ENCODE results near the gene PLLP.
A peak's percentile ranks its signal among the peaks of the same experiment; 100 is the strongest.

The PLLP gene, protein sequence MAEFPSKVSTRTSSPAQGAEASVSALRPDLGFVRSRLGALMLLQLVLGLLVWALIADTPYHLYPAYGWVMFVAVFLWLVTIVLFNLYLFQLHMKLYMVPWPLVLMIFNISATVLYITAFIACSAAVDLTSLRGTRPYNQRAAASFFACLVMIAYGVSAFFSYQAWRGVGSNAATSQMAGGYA

DNA sequence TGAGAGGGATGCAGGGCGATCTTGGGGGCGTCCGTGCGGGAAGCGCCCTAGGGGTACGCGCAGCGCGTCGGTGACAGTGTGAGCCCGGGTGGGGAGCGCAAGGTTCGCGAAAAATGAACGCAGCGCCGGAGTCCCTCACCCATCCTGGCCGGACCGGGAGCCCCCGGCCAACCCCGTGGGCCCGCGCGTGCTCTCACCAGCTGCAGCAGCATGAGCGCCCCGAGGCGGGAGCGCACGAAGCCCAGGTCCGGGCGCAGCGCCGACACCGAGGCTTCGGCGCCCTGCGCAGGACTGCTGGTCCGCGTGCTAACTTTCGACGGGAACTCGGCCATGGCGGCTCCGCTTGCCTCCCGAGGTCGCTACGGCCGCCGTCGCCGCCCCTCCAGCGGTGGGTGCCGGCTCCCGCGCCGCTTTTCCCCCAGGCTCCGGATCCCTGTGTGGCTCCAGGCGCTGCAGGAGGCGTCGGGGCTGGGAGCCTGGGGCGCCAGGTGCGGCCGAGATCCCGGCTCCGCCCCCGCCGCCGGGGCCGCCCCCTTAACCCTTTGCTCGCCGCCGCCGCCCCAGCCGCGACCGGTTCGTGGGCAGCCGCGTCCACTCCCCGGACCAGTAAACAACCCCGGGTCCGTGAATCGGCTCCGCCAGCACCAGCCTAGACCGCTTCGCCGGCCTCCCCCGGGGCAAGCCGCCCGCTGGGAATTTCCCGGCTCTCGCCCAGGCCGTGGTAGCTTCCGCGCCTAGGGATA lies at the start of gene PLLP:
Gene PLLP, minus strand, starts transcription at position 464 of the 743 bp plus-strand sequence. Its CDS starts 132 bp downstream, at position 332.
- DNase-seq, result peak; percentile 56 to 84 (median 82)

DNA sequence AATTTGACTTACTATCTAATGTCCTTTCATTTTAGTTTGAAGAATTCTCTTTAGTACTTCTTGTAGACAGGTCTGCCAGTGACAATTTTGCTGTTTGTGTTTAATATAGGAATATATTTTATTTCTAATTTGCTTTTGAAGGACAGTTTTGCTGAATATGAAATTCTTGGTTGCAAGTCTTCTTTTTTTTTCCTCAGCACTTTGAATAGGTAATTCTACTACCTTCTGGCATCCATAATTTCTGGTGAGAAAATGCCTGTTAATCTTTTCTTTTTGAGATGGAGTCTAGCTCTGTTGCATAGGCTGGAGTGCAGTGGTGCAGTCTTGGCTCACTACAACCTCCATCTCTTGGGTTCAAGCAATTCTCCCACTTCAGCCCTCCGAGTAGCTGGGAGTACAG lies 48.9 kb upstream of the PLLP start:
- DNase-seq, result no peak

DNA sequence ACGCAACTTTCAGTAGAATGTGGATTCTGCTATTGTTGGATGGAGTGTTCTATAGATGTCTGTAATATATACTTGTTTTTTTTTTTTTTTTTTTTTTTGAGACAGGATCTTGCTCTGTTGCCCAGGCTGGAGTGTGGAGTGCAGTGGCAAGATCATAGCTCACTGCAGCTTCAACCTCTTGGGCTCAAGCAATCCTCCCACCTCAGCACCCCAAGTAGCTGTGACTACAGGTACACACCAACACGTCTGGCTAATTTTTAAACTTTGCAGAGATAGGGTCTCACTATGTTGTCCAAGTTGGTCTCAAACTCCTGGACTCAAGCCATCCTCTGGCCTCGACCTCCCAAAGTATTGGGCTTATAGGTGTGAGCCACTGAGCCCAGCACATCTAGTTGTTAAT lies 46.9 kb upstream of the PLLP start:
- no peak for DNase-seq

DNA sequence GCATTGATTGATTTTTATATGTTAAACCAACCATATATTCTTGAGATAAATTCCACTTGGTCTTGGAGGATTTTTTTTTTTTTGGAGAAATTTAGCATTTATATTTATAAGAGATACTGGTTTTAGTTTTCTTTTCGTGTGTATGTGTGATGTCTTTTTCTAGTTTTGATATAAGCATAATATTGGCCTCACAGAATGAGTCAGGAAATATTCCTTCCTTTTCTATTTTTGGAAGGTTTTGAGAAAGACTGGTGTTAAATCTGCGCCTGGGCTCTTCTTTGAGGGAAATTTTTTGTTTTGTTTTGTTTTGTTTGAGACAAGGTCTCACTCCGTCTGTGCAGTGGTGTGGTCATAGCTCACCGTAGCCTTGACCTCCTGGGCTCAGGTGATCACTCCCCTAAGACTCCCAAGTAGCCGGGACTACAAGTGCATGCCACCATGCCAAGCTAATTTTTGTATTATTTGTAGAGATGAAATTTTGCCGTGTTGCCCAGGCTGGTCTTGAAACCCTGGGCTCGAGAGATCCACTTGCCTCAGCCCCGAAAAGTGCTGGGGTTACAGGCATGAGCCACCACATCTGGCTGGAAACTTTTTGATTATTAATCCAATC lies 45.4 kb upstream of the PLLP start:
- no peak for DNase-seq

DNA sequence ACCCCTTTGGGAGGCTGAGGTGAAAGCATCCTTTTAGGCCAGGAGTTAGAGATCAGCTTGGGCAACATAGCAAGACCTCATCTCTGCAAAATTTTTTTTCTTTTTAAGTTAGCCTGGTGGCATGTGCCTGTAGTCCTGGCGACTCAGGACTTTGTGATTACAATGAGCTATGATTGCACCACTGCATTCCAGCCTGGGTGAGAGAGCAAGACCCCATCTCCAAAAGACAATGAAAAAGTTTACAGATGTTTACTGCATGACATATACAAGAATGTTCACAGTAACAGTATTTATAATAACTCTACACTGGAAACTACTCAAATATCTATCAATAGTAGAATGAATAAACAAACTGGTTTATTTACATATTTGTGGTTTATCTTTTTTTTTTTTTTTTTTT lies 41.0 kb upstream of the PLLP start:
- no peak for DNase-seq

DNA sequence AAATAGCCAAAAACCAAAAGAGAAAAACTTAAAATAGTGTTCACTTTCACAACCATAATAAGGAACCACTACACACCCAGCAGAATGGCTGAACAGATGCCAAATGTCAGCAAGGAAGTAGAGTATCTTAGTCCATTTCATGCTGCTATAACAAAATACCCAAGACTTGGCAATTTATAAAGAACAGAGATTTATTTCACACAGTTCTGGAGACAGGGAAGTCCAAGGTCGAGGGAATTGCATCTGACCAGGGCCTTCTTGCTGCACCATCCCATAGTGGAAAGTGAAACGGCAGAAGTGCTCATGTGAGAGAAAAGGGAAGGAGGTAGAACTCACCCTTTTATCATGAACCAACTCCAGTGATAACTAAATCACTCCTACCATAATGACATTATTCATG lies 40.3 kb upstream of the PLLP start:
- no peak for DNase-seq

DNA sequence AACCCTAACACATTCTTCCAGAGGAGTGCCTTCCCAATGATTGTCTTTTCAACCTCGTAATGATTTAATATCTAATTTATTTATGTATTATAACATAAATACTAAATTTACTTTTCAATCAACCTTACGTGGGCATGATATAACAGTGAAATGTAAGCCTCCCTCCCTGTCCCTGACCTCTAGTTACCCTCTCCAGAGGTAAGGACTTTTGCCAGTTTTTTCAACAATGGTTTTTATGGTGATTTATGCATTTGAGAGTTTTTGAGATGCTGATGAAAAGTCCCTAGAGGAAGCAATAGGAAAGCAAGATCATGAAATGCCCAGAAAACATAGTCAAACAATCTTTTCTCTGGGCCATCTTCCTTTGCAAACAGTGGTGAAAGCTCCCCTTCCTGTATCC lies 35.2 kb upstream of the PLLP start:
- no peak for DNase-seq

DNA sequence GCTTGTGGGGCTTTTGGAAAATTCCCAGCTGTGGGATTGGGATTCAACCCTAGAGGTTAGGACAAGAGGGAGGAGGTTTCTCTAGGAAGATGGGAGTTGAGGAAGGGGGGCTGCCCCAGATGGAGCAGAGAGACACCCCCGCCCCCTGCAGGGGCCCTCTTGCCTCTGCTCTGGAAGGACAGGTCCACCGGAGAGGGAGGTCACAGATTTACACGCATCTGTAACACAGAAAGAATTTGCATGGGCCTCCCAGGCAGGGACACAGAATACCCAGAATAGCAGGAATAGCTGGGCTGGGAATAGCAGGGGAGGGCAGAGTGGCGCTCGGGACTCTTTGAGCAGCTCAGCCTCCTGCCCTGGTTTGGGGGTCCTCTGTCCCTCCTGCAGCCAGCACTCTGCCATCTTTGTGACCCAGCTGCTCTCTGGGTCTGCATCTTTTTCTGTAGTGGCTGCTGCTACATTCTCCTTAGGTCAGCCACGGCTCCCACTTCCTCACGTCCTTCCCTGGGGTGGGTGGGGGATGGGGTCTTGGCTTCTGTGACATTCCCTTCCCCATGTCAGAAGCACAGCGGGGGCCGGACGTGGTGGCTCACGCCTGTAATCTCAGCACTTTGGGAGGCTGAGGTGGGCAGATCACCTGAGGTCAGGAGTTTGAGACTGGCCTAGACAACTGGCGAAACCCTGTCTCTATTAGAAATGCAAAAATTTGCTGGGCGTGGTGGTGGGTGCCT lies 33.9 kb upstream of the PLLP start:
- no peak for DNase-seq

DNA sequence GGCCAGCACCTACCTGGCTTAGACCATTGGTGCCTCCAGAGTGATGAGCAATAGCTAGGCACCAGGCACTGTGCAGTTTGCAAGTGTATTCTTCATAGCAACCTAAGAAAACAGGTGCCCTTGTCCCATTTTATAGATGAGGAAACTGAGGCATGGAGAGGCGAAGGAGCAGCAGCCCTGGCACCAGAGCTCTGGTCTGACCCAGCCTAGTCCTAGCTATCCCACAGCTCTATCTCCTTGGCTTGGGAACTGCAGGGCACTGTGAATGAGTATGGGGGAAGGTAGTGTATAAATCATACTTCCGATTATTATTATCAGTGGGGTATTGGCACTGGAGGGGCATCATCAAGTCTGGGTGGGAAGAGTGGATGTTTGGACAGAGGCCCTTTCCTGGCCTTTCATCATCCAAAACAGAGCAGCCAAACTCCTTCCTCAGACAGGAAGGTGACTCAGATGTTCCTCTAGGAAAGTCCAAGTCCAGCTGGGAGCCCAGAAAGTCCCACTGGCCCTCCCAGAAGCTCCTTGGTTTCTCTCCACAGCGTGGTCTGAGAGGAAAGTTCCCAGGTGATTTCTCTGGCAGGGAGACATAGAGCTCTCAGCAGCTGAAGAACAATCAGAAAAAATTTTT lies 32.0 kb upstream of the PLLP start:
- DNase-seq, result no peak

DNA sequence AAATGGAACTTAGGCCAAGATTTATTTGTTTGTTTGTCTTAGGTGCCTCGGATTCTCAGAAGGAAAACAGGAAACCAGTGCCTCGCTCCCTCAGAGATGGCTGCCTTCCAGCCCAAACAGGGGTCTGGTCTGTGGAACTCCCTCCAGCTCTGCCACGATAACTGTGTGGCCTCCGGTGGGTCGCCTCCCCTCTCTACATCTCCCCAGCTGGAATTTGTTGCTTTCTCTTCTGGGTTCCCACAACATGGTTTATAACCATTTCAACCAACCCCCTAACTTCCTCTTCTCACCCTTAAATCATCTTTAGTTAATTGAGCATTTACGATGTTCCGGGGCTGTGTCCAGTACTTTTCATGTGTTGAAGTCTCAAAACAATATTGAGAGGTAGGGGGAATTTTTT lies 30.9 kb upstream of the PLLP start:
- no peak for DNase-seq

DNA sequence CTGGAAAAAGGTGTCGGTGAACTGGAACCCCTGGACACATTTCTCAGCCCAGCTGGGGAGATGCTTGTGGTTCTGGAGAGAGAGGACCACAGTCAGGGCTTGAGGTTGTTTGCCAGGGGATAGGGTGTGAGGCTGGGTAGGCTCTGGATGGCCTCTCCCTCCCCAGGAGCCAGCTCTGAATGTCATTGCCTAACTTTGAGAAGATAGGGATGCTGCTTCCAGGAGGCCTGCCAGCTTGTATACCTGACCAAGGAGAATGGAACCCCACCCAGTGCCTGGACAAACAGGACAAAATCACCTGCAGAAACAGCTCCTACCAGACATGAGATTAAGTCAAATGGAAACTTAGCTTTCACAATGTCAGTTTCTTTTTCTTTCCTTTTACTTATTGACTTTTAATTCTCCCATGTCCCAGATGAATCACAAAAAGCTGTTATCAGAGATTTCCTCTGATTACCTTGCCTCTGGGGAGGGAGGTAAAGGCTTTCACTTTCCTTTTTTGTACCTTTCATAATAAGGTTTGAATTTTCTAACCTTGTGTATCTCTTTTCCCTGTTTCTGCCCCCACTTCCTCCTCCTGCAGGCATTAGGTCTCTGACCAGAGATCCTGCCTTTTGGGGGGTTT lies 29.8 kb upstream of the PLLP start:
- no peak for DNase-seq

DNA sequence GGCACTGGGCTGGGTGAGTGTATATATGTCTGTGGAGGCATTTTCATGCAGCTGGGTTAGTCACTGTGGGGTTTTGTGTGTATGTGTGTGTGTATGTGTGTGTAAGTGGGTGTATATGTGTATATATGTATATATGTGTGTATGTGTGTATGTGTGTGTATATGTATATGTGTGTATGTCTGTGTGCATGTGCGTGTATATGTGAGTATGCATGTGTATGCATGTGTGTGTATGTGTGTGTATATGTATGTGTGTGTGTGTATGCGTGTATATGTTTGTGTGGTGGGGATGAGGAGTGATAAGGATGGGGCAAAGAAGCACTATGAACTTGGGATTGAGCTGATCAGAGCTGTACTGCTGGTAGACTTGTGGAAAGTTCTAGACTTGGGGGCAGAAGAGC lies 29.0 kb upstream of the PLLP start:
- DNase-seq, result no peak

DNA sequence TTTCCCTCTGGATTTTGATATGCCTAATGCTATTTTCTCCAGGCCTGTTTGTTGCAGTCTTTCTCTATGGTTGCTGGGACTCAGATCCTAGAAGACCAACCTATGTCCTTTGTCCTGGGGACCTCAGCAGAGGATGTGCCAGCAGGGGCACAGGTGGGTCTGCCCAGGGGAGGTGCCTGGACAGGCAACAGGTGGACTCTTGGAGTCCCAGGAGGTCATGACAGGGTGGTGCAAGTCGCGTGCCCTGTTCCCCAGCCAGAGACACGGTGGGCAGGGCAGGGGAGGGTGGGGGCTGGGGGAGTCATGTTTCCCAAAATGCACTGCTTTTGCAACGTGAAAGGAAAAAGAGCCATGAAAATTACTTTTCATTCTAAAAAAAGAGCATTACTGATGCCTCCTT lies 26.3 kb upstream of the PLLP start:
- DNase-seq, result no peak

DNA sequence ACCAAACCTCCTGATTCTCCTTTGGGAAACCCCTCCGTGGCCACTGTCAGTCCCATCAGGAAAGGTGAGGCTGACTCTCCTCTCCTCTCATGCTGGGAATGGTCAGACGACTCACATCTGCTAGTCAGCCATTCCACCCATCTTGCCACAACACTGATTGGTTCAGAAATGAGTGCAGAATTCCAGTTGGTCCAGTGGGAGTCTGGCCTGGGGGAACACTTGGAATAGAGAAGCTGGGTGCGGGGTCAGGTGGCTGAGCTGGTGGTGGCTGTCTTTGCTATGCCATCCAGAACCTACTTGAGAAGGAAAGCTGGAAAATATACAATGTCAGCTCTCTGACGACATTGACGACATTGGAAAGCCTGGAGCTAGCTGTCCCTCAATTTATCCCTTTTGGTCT lies 23.6 kb upstream of the PLLP start:
- no peak for DNase-seq

DNA sequence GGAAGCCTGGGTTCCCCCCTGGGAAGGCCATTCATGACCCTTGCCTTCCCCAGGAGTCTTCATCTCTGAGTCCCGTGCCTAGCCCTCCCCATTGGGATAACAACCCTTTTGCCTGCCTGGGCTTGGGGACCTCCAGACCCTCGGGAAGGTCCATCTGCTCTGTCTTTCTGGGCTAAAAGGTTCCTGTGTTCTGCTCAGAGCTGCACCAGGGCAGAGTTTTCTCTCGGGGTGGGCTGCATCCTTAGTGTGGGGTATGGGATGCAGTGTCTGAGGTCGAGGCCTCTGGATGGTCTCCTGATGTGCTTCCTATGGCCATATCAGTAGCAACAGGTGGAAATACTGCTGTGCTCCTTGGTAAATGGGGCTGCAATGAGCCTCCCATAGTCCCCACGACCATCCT lies 22.9 kb upstream of the PLLP start:
- no peak for DNase-seq

DNA sequence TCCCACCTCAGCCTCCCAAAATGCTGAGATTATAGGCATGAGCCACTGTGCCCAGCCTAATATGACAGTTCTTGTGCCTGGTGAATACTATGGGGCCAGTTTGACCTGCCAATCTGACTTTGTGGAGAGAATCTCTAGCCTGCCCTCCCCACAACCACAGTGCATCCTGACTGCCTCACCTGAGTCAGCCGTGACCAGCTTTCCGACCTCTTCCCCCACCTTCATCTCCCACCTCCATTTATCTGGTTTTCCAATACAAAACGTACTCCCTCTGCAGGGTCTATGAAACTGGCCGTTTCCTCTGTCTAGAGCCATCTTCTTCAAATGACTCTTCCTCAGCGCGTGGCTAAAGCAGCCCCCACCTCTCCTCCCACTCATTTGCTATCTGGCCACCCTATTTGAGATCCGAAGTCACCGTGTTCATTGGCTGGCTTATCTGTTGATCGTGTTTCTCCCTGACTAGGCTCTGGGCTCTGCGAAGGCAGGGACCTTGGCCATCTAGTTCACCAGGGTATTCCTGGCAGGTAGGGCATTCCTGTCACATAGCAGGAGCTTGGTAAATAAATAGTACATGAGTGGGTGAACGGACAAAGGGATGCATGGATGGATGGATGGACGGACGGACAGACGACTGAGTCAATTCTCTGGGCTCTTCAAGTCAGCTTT lies 22.3 kb upstream of the PLLP start:
- DNase-seq, result no peak

DNA sequence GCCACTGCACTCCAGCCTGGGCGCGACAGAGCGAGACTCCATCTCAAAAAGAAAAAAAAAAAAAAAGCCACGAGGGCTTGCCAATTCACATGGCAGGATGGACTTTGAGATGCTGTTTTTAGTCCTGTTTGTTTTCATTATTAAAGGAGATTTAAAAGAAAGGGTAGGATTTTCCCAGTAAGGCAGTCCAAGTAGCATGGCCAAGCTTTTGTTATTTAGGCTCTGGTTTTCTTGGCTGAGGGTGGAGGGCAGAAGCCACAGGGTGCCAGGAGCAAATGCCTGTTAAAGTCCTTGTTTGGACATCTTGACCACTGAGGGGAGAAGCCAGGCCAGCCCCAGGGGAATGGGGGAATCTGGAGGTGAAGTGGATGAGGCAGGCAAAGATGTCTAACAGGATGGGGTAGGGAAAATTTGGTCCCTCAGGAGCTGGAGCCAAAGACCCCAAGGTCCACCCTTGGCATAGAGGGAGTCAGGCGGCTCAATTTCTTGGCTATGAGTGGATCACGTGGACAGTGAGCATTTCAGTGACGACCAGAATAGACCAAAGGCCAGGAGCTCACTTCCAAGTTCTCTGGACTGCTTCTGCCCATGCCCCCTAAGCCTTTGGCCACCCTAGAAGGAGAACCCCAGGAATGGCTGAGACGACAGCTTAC lies 20.8 kb upstream of the PLLP start:
- no peak for DNase-seq

DNA sequence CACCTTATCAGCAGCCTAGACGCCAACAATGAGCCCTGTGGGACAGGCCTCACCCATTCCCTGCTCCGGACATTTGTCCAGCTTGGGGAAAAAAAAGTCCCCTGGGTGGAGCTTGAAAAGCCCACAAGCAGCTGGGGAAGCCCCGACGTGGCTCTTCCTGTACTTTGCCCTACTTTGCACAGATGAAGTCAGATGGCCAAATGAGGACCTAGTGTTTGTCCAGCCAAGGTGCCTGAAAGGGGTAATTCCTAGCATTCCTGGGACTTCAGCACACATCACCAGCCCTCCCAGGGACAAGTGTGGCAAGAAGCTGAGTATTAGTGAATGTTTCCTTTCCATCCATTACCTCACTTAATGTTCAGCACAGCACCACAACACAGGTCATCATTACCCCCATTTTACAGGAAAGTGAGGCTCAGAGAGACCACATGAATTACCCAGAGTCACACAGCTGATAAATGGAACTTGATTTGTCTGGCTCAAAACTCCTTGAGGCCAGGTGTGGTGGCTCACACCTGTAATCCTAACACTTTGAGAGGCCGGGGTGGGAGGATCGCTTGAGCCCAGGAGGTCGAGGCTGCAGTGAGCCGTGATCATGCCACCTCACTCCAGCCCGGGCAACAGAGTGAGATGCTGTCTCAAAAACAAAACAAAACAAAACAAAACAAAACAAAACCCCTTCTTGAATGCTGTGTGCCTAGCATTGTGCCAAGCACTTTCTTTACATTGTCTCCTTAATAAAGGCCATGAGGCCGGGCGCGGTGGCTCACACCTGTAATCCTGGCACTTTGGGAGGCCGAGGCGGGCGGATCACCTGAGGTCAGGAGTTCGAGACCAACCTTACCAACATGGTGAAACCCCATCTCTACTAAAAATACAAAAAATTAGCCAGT lies 19.9 kb upstream of the PLLP start:
- no peak for DNase-seq

DNA sequence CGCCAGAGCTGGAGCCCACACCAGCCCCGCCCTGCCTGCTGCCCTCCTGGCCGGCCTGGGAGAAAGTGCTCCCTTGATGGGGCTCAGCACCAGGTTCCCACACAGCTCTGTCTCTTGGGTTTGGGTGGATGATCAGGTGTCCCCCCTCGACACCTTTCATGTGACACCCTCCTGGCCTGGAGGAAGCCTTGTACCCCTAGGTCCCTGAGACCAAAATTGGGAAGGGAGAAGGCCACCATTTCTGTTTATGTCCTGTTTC lies 19.4 kb upstream of the PLLP start:
- no peak for DNase-seq

DNA sequence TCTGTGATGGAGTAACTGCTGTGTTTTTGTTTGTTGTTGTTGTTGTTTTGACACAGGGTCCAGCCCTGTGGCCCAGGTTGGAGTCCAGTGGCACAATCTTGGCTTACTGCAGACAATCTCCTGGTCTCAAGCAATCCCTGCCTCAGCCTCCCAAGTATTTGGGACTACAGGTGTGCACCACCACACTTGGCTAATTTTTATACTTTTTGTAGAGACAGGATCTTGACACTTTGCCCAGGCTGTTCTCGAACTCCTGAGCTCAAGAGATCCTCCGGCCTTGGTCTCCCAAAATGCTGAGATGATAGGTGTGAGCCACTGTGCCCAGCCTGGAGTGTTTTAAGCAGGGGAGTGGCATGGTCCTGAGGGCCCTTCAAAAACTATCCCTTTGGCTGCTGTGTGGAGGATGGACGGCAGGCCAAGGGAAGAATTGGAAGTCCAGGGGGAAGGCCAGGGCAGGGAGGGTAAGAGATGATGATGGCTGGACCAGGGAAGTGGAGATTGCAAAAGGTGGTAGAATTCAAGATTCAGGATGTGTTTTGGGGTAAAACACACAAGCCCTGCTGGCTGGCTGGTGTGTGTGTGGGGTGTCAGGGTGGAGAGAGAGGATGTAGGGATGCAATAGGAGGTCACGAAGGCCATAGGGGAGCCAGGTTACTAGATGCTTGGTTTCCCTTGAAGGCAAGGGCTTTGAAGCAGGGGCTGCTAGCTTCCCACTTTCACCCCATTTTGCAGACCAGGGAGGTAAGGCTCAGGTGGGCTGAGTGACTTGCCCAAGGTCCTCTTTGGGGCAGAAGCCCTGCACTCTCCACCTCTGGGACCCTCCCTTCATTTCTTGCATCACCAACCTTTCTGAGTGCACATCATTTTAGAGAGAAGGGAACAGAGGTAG lies 18.8 kb upstream of the PLLP start:
- DNase-seq, result no peak
